D341Med (cell line): Measurements from ENCODE around the gene TRIM15.
"Not testable (repeated sequence)": the region's sequence is repeated elsewhere in the genome, so short reads cannot be mapped to it uniquely, and the experiment has no call there.

Experiments used
- DNase-seq: peaks from one replicate; pipeline ENCODE4 v3.0.0; 2012; ENCODE audit warnings: low spot score

TRIM15 gene

GRCh38 chr6:30200551-30201281, 37.4 kb downstream of the TRIM15 start:
- DNase-seq, result no peak

DNA sequence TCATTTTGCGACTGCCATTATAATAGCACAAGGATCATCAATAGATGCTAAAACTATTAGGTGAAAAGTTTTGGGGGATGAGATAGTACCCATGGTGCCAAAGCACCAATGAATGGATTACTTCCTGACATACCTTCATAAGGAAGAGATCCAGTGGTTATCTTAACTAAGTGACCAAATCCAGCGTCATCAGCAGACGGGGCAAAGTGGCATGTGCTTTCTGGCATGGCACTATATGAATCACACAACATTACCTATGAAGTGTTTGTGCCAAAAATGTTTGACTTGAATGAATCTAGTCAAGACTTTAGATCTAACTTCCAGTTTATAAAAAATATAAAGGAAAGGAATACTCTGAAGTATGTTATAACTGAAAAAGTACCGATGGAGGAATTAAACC, 39.0 kb downstream of the TRIM15 start:
- DNase-seq, result no peak

- DNase-seq, result no peak
These were observed 40.8 kb downstream of the TRIM15 start for GRCh38 chr6:30204116-30204515.

- no peak for DNase-seq
These were observed 42.8 kb downstream of the TRIM15 start for GRCh38 chr6:30206152-30206551.

DNA sequence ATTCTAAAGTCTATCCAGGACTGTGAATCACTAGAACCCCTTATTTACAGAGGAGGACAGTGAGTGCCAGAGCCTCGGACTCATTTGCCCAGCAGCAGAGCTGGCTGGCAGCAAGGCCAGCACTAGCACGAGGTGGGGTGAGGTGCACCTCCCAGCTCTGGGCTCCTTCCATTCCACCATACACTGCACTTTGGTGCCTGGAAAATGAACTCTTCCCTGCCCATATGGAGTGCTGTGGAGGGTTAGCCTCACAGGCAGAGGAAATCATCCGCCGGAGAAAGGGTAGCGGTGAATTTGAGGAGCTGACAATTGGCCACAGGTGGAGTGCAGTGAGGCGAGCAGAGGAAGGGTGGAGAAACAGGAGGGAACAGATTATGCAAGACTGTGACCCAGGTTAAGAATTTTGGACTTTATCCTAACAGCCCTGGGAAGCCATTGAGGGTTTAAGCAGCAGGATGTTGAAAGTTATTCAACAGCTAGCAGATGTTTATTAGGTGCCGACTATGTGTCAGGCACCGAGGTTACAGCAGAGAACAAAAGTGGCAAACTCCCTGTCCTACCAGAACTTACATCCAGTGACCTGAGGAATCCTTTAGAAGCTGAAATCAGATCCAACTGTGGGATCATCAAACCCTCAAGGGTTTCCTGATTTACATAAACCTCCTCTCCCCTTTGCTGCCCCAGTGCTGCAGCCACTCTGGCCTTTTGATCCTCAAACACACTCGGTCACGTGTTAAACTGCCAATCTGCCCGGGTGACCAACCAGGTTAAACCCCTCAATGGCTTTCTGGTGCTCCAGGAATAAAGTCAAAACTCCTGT, 43.7 kb downstream of the TRIM15 start:
- DNase-seq, result no peak

GRCh38 chr6:30207619-30208295, 44.4 kb downstream of the TRIM15 start:
- DNase-seq, result no peak

DNA sequence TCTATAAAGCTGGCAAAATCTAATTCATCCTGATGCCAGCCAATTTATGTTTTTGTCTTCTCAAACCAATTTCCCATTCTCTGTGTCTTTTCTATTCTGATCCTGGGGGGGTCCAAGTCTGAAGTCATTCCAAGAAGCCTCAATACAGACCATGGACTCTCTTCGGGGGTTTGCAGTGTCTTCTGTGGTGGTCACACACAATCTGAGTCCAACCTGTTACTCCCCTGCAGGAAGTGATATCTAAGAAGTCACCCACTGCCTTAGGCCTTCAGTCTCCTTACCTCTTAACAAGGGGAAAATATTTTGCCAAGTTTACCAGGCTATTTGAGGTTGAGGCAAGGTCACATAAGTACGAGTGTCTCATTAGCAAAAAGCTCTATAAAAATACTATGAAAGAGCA, 48.0 kb downstream of the TRIM15 start:
- DNase-seq, result no peak

DNA sequence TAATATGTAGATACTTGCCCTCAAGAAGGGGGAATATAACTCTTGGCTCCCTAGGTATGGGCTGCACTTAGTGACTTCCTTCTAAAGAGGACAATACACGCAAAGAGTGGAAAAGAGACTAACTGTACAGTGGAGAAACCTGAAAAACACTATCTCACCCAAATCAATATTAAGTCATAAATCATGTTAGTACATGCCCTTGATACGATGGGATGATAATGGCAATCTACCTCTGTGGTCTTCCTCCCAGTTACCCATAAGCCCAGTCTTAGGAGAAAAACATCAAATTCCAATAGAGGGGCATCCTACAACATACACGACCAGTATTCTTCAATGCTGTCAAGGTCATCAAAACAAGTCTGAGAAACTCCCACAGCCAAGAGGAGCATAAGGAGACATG, 48.6 kb downstream of the TRIM15 start:
- DNase-seq, result no peak

DNA sequence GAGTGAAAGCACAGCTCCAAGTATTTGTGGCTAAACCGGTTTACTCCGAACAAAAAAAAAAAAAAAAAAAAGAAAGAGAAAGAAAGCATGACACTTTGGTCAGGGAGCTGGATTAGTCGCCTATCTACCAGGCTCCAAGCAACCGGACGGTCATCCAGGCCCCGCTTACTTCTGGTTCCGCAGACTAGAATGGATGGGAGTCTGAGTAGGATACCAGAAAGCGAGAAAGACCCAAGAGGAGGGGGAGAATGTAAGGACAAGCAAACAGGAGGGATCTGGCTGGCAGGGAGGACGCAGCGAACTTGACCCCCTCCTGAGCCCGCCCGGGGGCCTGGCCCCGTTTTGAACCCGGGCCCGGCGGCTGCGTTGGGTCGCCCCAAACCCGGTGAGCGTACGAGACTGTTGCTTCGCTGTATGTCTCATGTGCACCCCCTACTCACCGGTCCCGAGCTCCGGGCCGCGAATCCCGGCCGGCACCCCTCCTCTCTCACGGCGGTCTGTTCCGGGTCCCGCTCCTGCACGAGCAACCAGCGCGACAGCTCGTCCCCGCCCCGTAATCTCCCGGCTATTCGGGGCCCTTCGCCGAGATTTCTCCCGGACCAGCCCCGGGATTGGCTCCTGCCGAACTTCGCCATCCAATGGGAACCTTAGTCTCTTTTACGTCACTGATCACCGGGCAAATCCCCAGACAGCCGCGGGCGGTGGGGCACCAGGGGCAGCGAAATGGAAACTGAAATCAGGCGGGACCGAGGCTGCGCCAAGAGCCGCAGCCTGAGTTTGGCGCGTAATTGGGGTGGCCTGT, 49.7 kb downstream of the TRIM15 start, which contains the start of gene TRIM26:
Gene TRIM26 (minus strand): TSS at position 542 of the 802 bp plus-strand sequence. CDS start 14,303 bp downstream, outside the sequence.
- DNase-seq, result peak; percentile 98

- no peak for DNase-seq
These were observed 50.3 kb downstream of the TRIM15 start for GRCh38 chr6:30213667-30213956.

GRCh38 chr6:30213957-30214656, 50.8 kb downstream of the TRIM15 start:
- no peak for DNase-seq

- no peak for DNase-seq
These were observed 51.3 kb downstream of the TRIM15 start for GRCh38 chr6:30214657-30214982.

GRCh38 chr6:30216096-30216495, 52.8 kb downstream of the TRIM15 start:
- DNase-seq, result no peak

GRCh38 chr6:30219244-30219643, 55.9 kb downstream of the TRIM15 start:
- peak; percentile 73 for DNase-seq

- DNase-seq, result not testable (repeated sequence)
These were observed 58.0 kb downstream of the TRIM15 start for GRCh38 chr6:30221395-30221794.

- not testable (repeated sequence) for DNase-seq
These were observed 58.6 kb downstream of the TRIM15 start for GRCh38 chr6:30221956-30222355.
